ENCODE results near the gene IL31RA.

Gene IL31RA

DNA sequence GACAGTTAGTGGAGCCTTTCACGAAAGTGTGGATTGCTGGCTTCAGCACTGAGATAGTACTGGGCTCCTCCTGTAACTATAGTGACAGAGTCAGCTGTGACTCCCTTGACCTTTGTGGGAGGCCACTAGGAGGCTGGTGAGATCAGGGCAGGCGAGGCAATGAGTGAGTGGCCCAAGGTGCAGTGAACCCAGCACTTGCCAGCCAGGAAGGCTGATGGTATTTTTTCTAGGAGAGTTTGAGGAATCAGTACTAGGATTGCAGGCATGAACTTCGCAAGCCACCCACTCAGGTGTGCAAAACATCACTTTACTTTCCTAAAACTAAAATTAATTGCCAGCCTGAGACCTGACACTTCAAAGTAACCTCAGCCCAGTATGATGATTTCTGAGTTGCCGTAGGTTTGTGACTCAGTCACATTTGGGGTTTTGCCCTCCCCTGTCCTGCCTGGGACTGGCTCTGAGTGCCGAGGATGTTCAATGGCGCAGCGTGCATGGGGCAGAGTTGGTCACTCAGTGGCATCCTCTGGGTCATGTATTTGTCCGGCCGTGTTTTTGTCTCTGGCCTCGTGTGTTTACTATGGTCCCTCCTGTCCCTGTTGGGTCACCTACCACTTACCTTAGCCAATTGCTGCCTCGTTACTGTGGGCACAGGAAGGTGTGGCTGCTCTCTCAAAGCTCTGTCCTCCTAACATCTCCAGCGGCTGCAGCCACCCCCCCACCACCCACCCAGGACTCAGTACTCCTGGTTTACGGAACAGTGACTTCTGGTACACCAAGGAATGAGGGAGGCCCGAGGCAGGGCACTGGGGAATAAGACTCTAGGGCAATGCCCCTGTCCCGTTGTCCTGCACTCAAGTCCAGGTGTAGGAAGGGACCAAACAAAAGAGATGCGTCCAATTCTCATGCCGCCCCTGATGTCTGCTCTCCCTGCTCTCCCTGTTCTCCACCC, 67.2 kb downstream of the IL31RA start:
- intact Hi-C loops (cut with DNase I) = no loop called here
- peak in 1 of 42 donors; percentile 27 for DNase-seq

GRCh38 chr5:55919625-55920024, 68.5 kb downstream of the IL31RA start:
- intact Hi-C loops (cut with DNase I) = no loop called here

DNA sequence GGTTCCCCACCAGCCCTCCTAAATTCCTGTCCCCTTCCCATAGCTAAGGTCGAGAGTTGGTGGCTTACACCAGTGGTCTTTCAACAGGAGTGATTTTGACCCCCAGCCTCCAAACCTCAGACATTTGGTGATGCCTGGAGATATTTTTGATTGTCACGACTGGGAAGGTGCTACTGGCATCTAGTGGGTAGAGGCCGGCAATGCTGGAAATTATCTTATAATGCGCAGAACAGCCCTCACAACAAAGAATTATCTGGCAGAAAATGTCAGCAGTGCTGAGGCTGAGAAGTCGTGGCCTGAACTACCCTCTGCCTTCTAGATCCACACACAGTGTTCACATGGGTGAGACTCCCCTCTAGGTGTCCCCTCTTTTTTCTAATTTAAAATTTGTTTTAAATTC, 69.6 kb downstream of the IL31RA start:
- DNase-seq = peak in 6 of 42 donors; percentile 7 to 49 (median 17)
- intact Hi-C loops (cut with DNase I) = no loop called here

More at GRCh38 chr5:55919625-55920024, 68.5 kb downstream of the IL31RA start:
- DNase-seq = peak in 2 of 42 donors; percentile 6 to 35

DNA sequence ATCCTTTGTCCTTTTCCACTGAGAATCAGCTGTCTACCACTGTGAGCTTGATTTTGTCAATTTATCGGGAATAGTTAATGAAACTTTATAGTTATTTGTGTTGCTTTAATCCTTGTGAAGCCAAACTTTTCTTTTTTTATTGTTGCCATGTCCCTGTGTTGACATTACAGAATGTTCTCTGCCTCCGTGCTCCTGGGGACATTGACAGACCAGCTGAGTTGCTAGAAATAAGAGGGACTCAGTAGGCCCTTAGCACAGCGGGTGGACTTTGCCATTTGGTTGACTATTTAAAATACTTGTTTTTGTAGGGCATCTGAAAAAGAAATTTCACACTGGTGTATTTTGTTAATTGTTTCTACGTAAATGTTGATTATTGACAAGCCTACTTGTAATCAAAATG, 70.5 kb downstream of the IL31RA start:
- intact Hi-C loops (cut with DNase I) = no loop called here
- DNase-seq = peak in 1 of 42 donors; percentile 26

- intact Hi-C loops (cut with DNase I) = no loop called here
- peak in 2 of 42 donors; percentile 13 to 44 for DNase-seq
Measured at GRCh38 chr5:55923177-55923771, 72.1 kb downstream of the IL31RA start.

DNA sequence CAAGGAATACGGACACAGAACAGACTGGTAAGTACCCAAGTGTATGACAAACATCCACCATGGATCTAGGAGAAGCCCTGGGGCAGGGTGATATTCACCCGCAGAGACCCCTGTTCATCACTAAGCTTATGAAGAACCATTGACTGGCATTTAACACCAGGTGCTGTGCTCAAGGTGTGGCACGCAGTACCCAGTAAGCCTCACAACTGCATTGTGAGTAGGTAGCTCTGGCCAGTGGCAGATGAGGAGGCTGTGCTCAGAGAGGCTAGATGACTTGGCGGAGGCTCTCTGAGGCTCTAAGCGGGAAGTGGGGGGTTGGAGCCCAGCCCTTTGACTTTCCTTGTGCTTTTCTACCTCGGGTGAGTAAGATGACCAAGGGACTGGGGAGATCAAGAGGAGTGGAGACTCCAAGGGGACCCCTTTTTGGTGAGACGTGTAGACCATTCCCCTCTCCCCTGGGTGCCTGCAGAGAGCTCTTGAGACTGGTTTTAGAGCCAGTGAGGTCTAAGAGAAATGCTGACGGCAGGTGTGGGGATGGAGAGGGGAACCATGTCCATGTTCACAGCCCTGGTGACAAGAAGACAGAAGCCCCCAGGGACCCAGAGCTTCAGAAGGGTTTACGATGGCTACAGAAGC, 72.8 kb downstream of the IL31RA start:
- intact Hi-C loops (cut with DNase I) = no loop called here
- peak in 1 of 42 donors; percentile 4 for DNase-seq

DNA sequence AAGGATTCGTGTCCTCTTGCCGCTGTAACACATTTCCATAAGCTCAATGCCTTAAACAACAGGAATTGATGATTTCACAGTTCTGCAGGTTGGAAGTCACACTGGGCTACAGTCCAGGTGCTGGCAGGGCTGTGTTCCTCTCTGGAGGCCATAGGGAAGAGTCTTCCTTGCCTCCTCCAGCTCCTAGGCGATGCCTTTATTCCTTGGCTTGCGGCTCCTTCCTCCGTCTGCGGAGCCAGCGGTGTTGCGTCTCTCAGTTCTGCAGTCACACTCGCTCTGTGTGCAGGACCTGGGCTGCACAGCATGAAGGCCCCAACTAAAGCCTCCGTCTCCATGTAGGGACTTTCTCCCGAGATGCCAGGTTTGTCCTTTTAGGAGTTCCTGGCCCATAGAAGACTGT, 73.6 kb downstream of the IL31RA start:
- intact Hi-C loops (cut with DNase I) = no loop called here
- DNase-seq = peak in 2 of 42 donors; percentile 2 to 33

GRCh38 chr5:55925181-55925580, 74.0 kb downstream of the IL31RA start:
- intact Hi-C loops (cut with DNase I) = no loop called here
- peak in 1 of 42 donors; percentile 5 for DNase-seq

- DNase-seq = peak in 1 of 42 donors; percentile 3
- intact Hi-C loops (cut with DNase I) = no loop called here
Measured at GRCh38 chr5:55925712-55926111, 74.6 kb downstream of the IL31RA start.

- peak in 1 of 42 donors; percentile 7 for DNase-seq
- intact Hi-C loops (cut with DNase I) = no loop called here
Measured at GRCh38 chr5:55926476-55926875, 75.3 kb downstream of the IL31RA start.

GRCh38 chr5:55927861-55928655, 76.9 kb downstream of the IL31RA start:
- DNase-seq = peak in 1 of 42 donors; percentile 5
- intact Hi-C loops (cut with DNase I) = no loop called here

DNA sequence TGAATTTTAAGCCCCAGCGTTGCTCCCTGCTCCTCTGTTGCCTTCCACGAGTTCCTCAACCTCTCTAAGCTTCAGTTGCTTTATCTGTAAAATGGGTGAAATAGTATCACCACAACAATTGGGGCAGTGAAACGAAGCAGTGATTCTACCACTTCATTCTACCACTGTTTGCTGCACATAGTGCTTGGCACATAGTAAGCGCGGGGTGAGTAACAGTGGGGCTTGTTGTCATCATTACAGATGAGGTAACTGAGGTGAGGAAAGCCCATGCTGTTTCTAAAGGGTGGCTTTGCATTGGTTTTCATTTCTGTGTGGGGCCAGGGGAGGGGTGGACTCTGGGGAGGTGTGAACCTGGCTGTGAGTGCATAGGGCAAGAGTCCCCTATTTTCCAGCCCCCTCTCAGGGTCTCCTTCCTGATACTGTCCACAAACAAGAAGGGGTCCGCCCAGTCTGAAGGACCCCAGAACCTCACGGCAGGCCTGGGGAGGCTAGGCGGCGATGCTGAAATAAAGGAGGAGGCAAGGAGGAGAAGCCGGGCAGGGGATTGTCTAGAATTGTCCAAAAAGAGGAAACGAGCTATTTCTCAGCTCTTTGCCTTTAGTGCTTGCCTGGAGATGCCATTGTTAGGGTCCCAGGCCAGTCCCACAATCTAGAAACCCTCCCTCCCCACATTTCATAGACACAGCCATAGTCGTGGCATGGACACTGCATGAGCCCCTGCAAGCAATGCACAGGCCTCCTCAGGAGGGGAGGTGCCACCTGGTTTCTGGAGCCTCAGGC, 78.1 kb downstream of the IL31RA start:
- intact Hi-C loops (cut with DNase I) = no loop called here
- peak in 1 of 42 donors; percentile 8 for DNase-seq

DNA sequence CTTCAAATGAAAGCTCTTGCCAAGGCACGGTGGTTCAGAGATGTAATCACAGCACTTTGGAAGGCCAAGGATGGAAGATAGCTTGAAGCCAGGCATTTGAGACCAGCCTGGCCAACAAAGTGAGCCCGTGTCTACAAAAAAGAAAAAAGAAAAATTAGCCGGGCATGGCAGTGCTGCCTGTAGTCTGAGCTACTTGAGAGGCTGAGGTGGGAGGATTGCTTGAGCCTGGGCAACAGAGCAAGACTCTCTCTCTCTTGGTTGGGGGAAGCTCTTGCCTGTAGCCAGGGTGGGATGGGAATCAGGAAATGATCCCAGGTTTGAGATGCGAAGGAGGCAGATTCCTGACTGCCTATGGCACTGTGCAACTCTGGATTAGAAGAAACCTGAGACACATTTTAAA, 81.5 kb downstream of the IL31RA start:
- DNase-seq = no peak
- intact Hi-C loops (cut with DNase I) = loop anchor here (5.0 kb wide), 1 partner anchor 270 kb away; no protein-coding TSS in a partner anchor

DNA sequence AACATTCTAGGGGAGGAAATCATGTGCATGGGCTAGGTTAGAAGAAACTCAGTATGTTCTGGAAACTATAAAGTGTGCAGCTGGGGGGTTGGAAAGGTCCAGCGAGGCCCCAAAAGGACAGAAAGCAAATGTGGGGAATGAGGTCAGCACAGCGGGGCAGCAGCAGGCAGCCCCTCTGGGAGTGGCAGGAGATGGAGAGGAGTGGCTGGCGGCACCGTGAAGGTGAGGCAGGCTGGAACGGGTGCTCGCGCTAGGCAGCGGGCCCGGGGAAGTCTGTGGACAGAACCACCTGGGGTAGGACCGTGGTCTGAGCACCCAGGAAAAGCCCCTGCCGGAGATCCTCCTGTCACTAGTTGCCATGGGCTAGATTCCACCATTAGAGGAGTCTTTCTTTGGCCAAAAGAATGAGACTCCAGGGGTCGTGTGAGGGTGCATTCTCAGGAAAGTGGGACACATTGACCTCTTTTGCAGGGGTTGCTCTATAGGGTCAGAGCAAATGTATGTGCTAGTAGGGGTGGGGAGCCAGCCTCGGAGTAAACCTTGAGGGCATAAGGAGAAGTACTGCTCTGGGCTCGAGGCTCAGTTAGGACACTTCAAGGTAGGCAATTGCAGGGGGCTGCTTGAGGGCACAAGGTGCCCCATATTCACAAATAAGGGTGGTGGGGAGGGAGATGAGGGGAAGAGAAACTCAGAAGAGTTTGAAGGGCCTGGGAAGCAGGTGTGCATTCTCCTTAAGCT, 82.4 kb downstream of the IL31RA start:
- intact Hi-C loops (cut with DNase I) = loop anchor here (5.0 kb wide), 1 partner anchor 269 kb away; no protein-coding TSS in a partner anchor
- DNase-seq = no peak

DNA sequence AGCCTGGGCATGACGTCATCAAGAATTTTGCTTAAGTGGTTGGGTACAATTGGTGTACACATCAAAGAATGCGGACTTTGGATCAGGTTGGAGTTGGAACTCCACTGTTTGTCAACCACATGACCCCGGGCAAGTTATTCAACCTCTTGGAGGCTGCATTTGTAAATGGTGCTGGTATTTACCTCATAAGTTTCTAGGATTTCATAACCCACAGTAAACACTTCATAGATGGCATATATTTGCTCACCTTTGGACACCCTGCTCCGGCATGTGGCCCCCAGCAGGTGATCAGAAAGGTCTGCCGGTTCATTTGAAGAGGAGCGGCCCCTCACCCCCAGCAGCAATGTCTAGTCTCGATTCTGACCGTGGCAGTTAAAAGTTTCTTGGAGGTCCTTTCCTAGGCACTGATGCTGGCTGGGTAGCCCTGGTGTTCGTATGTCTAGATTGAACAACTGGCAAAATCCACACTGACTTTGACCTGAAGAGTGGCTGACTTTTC, 83.0 kb downstream of the IL31RA start:
- intact Hi-C loops (cut with DNase I) = loop anchor here (5.0 kb wide), 1 partner anchor 268 kb away; no protein-coding TSS in a partner anchor
- no peak for DNase-seq

DNA sequence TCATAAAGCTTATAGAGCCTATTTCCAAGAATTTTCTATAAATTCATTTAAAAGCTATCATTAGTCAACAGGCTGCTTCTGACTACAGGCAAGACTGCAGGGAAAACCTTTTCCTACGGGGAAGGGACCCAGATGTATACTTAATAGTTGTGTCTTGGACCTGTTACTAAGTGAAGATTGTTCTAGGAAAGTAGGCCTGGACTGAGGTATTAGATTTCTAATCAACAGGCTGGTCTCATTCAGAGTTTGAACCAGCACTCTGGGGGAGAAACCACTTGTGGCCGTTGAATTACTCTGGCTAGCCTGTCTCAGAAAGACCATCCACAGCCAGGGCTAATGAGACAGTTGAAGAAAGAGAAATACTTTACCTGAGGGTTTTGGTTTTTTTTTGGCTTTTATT, 83.6 kb downstream of the IL31RA start:
- no peak for DNase-seq
- intact Hi-C loops (cut with DNase I) = loop anchor here (5.0 kb wide), 1 partner anchor 268 kb away; no protein-coding TSS in a partner anchor

DNA sequence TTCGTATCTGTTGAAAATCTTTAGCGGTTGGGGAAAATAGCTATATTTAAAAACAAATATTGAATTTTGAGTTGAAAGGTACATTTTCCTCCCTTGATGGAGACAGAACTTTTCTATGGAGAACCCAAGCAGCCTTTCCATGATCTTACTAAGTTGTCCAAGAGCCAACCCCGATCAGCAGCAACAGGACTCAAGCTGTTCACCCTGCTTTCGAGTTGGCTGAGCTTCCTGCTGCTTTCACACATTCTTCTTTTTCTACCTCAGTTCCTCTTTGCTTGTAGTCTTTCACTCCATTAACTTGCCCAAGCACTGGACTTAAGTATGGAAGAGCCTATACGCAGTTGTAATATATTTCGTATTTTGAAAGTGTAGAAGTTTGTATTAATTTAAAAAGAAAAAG, 84.2 kb downstream of the IL31RA start:
- intact Hi-C loops (cut with DNase I) = no loop called here
- DNase-seq = no peak

Data from head of caudate nucleus (tissue), 42 donors.